ENCODE data around the gene CDH23.

CDH23 gene

GRCh38 chr10:71432101-71432905 is 35.6 kb downstream of the CDH23 start:
- in situ Hi-C loops (cut with HindIII; ENCODE audit: low sequenced_read_pairs) = no loop called here
- no peak overlapping the region for H3K4me3 ChIP-seq (ENCODE audit: low read depth, low read length)
- no peak for DNase-seq (ENCODE audit: low read depth)
- no peak for TF ChIP-seq CTCF (IDR thresholded peaks at IDR 0.05; ENCODE audit: low read depth, low read length, missing control alignments)

- no peak for DNase-seq (ENCODE audit: low read depth)
- in situ Hi-C loops (cut with HindIII; ENCODE audit: low sequenced_read_pairs) = no loop called here
- no peak for TF ChIP-seq CTCF (IDR thresholded peaks at IDR 0.05; ENCODE audit: low read depth, low read length, missing control alignments)
- H3K4me3 ChIP-seq (ENCODE audit: low read depth, low read length) = no peak overlapping the region
Measured at GRCh38 chr10:71432956-71433767, 36.4 kb downstream of the CDH23 start.

GRCh38 chr10:71433768-71434744 is 37.3 kb downstream of the CDH23 start:
- no peak for TF ChIP-seq CTCF (IDR thresholded peaks at IDR 0.05; ENCODE audit: low read depth, low read length, missing control alignments)
- in situ Hi-C loops (cut with HindIII; ENCODE audit: low sequenced_read_pairs) = no loop called here
- no peak for DNase-seq (ENCODE audit: low read depth)
- H3K4me3 ChIP-seq (ENCODE audit: low read depth, low read length) = no peak overlapping the region

- DNase-seq (ENCODE audit: low read depth) = no peak
- no peak overlapping the region for H3K4me3 ChIP-seq (ENCODE audit: low read depth, low read length)
- TF ChIP-seq CTCF (IDR thresholded peaks at IDR 0.05; ENCODE audit: low read depth, low read length, missing control alignments) = no peak
- in situ Hi-C loops (cut with HindIII; ENCODE audit: low sequenced_read_pairs) = no loop called here
Measured at GRCh38 chr10:71434760-71435394, 38.2 kb downstream of the CDH23 start.

GRCh38 chr10:71435571-71436267 is 39.0 kb downstream of the CDH23 start:
- no peak overlapping the region for H3K4me3 ChIP-seq (ENCODE audit: low read depth, low read length)
- in situ Hi-C loops (cut with HindIII; ENCODE audit: low sequenced_read_pairs) = no loop called here

More at GRCh38 chr10:71435571-71436267, 39.0 kb downstream of the CDH23 start:
- no peak for TF ChIP-seq CTCF (IDR thresholded peaks at IDR 0.05; ENCODE audit: low read depth, low read length, missing control alignments)
- no peak for DNase-seq (ENCODE audit: low read depth)

All from astrocyte of the cerebellum (primary cell).